ENCODE results near the gene C10orf105.

The C10orf105 gene

GRCh38 chr10:71750986-71751385 lies 31.4 kb upstream of the C10orf105 start:
- DNase-seq, result no peak

- DNase-seq, result no peak
Observed at GRCh38 chr10:71750124-71750841, 30.7 kb upstream of the C10orf105 start.

DNA sequence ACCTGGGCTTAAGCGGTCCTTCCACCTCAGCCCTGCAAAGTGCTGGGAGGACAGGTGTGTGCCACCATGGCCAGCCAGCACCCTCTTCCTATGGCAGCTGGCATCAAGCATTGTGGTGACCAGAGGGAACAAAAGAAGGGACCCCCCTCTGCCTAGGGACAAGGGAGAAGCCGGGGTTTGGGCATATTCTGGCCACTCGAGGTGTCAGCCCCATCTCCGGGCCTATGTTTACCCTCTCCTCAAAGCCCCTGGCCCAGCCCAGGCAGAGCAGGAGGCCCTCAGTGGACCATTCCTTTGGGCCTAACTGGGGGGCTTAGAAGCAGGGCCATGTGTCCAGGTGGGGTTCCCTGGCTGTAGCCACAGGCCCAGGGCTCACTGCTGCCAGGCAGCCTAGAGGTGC lies 29.8 kb upstream of the C10orf105 start:
- no peak for DNase-seq

GRCh38 chr10:71748671-71749191 lies 29.2 kb upstream of the C10orf105 start:
- peak; percentile 81 for DNase-seq

GRCh38 chr10:71747551-71748523 lies 28.3 kb upstream of the C10orf105 start:
- no peak for DNase-seq

DNA sequence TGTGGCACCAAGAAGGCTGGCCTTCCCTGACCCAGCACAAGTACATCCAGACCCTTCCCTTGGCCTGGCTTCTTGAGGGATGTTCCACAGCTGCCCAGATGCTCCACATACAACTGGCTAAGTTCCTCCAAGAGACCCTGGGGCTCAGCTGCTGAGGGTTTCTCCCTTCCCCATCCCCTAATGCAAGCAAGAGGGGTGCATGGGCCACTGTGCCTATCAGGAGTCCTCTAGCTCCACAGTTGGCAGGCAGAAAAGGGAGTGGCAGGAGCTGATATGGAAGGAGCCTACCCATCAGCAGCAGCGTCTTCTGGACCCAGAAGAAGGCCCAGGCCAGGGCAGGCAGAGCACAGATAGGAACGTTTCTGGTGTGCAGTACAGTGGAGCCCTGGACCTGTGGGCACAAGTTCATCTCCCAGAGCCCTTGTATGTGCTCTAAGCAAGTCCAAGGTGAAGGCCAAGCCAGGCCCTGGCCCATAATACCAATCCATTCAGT lies 27.5 kb upstream of the C10orf105 start:
- no peak for DNase-seq

DNA sequence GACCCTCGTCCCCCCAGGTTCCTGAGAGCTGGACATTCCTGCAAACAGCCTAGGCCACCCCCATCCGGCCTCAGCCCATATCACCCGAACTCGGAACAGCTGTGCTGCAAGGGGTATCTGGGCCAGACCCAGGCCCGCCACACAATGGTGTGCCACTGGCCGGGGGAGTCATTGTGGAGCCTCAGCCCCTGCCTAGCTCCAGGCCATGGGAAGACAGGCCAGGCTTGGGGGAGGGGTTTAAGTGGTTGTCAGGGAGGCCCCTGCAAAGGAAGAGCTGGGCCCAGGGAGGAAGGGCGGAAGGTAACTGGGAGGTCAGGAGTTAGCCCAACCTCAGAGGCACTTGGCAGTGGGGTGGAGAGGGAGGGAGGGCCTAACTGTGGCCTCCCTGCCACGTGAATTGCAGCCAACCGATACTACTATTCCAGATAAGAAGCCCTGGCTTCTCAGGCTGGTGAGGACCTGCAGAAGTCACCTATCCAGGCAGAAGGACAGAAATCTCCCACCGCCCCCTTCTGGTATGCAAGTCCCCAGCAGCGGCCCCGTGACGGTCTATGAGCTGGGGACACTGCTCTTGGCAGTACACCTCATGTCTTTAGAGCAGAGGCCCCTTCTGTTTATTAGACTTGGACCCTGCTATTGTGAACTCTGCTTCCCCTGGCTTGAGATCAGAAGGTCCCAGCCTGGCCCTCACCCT lies 26.9 kb upstream of the C10orf105 start:
- peak; percentile 37 for DNase-seq

GRCh38 chr10:71745664-71746250 lies 26.2 kb upstream of the C10orf105 start:
- no peak for DNase-seq

DNA sequence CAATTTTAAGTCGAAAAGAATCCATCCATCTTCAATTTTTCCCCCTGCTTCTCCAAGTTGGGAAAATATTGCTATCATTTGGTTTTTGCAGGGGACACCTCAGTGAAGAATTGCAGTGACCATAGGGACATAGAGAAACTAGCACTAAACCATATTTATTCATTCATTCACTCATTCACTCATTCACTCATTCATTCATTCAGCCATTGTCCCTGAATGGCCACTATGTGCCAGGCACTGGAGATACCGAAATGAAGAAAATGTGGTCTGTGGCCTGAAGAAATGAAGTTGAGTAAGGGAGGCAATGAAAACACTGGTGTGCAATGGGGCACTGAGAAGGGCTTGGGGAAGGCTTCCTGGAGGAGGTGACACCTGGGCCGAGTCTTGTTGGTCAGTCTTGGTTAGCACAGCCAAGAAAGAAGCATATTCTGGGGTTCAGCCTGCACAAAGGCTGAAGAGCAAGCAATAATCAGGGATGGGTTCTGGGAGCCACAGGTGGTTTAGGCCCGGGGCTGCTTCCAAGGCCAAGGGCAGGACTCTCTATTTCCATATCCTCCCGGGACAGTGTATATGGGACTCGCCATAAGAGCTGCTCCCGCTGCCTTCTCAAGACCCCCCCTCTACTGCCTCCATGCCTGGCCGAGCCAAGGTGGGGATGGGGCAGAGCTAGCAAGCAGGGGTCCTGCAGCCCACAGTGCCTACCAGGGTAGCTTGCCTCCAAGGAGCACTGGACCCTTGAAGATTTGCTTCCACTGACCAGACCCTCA lies 25.5 kb upstream of the C10orf105 start:
- DNase-seq, result no peak

GRCh38 chr10:71743866-71744265 lies 24.3 kb upstream of the C10orf105 start:
- no peak for DNase-seq

DNA sequence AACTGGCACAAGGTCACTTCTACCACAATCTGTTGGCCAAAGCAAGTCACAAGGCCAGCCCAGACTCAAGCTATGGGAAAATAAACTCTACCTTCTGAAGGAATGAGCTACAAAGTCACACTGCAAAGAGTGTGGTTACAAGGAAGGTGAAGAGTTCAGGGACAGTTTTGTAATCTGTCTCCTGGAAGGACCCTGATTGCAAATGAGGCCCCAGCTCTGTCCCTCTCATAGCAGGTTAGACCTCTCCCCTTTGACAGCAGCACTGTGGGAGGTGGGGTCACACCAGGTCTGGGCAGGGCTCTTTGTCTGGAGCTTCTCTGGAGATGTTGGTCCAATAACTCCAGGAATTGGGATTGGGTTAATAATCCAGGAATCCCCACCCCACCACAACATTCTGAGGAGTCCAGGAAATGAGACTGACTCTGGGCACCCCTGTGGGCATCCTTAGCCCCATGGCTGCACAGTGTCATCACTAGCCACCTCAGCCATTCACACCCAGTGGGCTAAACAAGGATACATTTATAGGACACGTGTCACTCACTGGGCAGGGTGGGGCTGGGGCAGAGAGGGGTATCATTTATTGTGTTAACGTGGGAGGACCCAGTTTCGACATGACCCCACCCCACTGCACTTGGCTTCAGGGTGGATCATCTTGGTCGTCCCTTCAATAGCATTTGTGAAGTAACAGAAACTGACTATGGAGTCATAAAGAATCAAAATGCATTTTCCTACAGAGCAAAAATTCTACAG lies 23.7 kb upstream of the C10orf105 start:
- no peak for DNase-seq

- no peak for DNase-seq
Observed at GRCh38 chr10:71742301-71743088, 22.9 kb upstream of the C10orf105 start.

- no peak for DNase-seq
Observed at GRCh38 chr10:71741671-71742070, 22.1 kb upstream of the C10orf105 start.

DNA sequence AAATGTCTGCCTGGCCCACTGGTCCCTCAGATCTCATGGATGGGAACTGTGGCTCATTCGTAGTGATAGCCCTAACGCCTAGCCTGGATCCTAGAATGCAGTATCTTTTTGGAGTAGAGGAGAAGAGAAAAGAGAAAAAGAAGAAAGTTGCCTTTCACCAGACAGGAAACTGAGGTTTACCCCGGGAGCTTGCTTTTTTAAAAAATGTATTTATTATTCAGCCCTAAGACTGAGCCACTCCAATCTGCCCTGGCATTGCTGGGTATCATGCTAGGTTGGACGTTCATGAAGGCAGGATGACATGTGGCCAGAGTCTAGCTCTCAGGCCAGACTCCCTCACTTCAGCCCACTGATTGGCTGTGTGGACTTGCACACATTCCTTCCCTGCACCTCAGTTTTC lies 21.5 kb upstream of the C10orf105 start:
- no peak for DNase-seq

DNA sequence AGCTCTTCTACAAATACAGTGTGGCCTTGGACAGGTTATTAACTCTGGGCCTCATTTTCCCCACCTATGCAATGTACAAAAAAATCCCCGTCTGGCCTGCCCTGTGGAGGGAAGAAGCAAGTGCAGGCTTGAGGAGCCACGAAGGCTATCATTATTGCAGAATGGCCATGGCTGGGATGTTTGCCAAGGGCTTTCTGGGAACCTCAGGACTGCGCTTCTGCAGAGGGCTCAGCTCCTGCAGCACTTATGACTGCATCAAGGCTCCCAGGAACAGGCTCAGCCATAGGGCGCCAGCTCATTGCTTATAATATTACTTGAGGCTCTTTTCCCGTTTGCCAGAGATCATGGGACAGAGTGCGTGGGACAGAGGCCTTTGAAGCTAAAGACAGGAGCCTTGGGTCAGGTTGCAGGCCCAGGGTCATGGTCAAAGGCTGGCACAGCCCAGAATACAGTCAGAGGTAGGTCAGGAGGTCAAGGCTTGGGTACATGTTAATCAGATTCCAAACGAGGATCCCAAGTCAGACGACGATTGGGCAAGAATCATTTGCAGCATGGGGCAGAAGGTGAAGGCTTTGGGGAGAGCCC lies 20.6 kb upstream of the C10orf105 start:
- DNase-seq, result no peak

DNA sequence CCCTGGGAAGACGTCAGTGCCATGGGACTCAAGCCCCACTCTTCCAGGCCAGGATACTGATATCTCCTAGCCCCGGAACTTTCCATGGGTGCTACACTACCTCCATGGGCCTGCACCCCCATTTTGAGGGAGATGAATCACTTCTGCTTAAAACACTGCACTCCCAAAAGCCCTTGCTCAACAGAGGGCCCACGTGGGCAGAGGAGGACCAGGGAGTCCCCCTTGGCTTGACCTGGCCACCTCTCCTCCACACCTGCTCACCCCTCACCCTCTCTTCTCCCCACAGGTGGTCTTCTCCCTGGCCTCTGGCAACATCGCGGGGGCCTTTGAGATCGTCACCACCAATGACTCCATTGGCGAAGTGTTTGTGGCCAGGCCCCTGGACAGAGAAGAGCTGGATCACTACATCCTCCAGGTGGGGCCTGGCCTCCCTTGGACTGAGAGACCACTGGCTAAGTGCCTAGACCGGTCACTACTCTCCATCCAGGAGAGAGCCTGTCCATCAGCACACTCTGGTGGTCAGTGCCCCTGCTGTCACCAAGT lies 19.9 kb upstream of the C10orf105 start:
- DNase-seq, result no peak

DNA sequence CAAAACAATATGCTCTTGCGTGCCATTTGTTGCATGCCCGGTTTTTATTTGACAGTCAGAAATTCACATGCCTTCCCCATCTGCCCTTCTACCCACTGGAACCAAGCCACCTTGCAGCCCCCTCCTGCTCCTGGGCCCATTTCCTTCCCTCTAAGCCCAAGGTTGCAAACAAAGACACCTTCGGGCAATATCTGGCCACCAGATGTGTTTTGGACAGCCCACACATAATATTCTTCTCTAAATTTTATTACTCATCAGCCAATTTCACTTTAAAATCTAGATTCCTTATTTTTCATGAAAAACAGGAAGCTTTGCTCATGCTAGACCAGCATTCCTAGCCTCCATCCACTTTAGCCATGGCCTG lies 18.2 kb upstream of the C10orf105 start:
- no peak for DNase-seq

DNA sequence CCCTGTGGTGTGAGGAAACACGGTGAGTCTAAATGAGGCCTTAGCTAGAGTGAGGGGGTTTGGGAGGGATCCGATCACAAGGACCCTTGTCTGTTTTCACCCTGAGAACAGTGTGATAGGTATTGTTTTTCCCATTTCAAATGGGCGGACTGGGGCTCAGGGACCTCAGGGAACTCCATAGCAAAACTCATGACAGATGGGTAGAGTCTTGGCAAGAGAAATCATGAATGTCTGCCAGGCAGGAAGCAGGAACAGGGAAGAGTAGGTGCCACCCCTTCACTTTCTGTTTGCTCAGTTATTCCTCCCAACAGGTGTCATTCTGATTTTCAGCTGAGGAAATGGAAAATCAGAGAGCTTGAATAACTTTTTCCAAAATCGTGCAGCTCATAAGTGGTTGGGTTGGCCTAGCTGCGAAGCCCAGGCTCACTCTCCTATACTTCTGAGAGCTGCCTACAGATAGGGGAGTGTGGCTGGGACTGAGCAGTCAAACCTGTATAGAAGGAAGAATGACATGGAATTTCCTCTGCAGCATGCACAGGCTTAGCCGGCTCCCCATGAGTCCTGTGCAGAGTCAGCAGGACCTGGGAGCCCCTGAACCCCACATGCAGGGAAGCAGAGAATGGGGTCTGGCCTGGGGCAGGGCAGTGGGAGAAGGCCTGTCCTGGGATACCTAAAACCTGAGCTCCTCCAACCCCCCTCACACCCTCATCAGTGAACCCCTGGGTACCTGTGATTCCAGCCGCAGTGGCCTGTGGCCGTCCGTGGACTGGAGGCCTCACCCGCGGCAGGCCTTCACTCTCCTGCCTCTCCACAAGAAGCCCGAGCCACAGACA lies 17.6 kb upstream of the C10orf105 start:
- DNase-seq, result peak; percentile 55

GRCh38 chr10:71736570-71736952 lies 17.0 kb upstream of the C10orf105 start:
- DNase-seq, result no peak

Data from stimulated activated CD4-positive, alpha-beta T cell treated with anti-CD3 and anti-CD28 coated beads, Interleukin-1b, Interleukin-23, amount 100 ng/mL, for 48 hours (primary cell).